GM12874 (cell line): ENCODE measurements around the gene RAD51C.

Experiments used
- CTCF ChIP-seq: IDR thresholded peaks from 2 replicates; pipeline ENCODE4 v1.5.1; 2011; ENCODE audit warnings: low read depth, mild to moderate bottlenecking, control low read depth, low read length, moderate library complexity; ENCODE audit not compliant: insufficient read depth

The RAD51C gene

GRCh38 chr17:58785097-58785496 is 92.7 kb downstream of the RAD51C start:
- no peak for TF ChIP-seq CTCF
